ENCODE measurements around the gene PI4KB. TPM values are rescaled to one million over a fixed set of nuclear protein-coding genes. Genes with fewer than 3 reads are reported as not detected.
A peak's percentile ranks its signal among the peaks of the same experiment; 100 is the strongest.

PI4KB gene
- polyA plus RNA-seq, 1 of the 3 experiments (the other 2 are of a cell fraction), result 62.9 TPM

DNA sequence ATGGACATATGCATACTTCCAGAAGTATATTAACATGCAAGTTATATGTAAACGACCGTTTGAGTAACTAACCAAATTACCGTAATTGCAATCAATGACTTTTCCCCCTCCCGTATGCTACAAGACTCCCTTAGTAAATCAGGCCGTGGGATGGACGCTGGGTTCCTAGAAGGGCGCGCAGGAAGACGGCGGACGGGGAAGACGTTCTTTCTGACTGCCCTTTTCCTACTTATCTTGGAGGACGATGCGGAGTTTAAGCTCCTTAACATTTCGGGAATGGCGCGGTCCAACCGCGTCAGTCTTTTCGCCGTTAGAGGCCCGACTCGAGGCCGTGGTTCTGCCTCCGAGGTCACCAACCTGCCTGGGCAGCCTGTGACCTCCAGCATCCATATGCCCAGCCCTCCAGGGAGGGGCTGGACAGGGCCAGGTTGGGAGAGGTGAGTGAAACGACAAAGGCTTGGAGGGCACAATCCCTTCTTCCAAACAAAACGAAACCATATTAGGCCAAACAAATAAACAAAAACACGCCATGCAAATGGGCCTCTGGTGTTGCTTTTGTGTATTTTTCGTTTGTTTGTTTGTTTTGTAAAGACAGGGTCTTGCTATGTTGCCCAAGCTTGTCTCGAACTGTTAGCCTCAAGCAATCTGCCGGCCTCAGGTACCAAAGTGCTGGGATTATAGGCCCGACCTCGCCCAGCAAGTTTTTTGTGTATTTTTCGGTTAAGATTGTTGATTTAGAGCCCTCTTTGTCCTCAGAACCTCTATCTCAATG, 873 bp upstream of the PI4KB start:
- Histone ChIP-seq H3K4me1 (ENCODE audit: control insufficient read depth in 1 of 2, insufficient read depth in 2 of 2, low read depth in 1 of 2, low read length in 1 of 2) (peaks cover 5 to 12% of the 10 kb centered on the region in 2 experiments; a peak in 3 of 4 replicates), H2AFZ (ENCODE audit: low read depth) (peak overlapping the region; percentile 93), H3K9me2 (no peaks in the 10 kb centered on the region), H3K9ac (peak overlapping the region; percentile 99), H3K9me3 (no peaks in the 10 kb centered on the region), H3K27ac (ENCODE audit: low read depth in 2 of 2, low read length in 1 of 2) (peak overlapping the region; percentile 92; a peak in 3 of 4 replicates), H3K4me3 (ENCODE audit: low read depth in 2 of 2, low read length in 1 of 2) (peak overlapping the region; percentile 65 to 68), H3F3A (replicated peaks; ENCODE audit: insufficient read depth) (no peaks in the 10 kb centered on the region), H3K36me3 (replicated peaks in 1 of 2; ENCODE audit: control insufficient read depth in 1 of 2, insufficient read depth in 2 of 2, low read length in 1 of 2) (peaks cover 8 to 22% of the 10 kb centered on the region in 2 experiments), H3K4me2 (peak overlapping the region; percentile 85), H4K20me1 (ENCODE audit: insufficient read depth) (no peaks in the 10 kb centered on the region), H3K27me3 (ENCODE audit: insufficient read depth) (no peaks in the 10 kb centered on the region), H3K79me2 (ENCODE audit: insufficient read depth) (peaks cover 40% of the 10 kb centered on the region)
- CTCF ChIA-PET, result interaction anchor here (0.6 to 16.4 kb wide), 5 partner anchors 10 to 222 kb away, joined by 3 to 142 read pairs (median 6); no protein-coding TSS in a partner anchor
- POLR2A ChIA-PET, result interaction anchor here (1.0 to 1.6 kb wide), 5 partner anchors 8 to 47 kb away, joined by 4 to 6 read pairs (median 4); no protein-coding TSS in a partner anchor
- WGBS (ENCODE audit: low lambda C conversion rate), result 45% methylated on average over 34 of the region's 34 CpGs
- DNase-seq, result no peak
- TF ChIP-seq FOSL2 (IDR thresholded peaks at IDR 0.05; ENCODE audit: borderline replicate concordance, low read depth) (no peak), GATA2 (CRISPR knock-in tag; IDR thresholded peaks at IDR 0.05) (no peak), TAF1 (IDR thresholded peaks at IDR 0.05; ENCODE audit: borderline replicate concordance, low read depth, low read length) (no peak), MEF2A (IDR thresholded peaks at IDR 0.05; ENCODE audit: borderline replicate concordance, low read depth) (no peak), TCF12 (IDR thresholded peaks at IDR 0.05) (no peak), TEAD4 (IDR thresholded peaks at IDR 0.05; ENCODE audit: borderline replicate concordance, insufficient read depth) (no peak)
- TF ChIP-seq, protein P1, sequence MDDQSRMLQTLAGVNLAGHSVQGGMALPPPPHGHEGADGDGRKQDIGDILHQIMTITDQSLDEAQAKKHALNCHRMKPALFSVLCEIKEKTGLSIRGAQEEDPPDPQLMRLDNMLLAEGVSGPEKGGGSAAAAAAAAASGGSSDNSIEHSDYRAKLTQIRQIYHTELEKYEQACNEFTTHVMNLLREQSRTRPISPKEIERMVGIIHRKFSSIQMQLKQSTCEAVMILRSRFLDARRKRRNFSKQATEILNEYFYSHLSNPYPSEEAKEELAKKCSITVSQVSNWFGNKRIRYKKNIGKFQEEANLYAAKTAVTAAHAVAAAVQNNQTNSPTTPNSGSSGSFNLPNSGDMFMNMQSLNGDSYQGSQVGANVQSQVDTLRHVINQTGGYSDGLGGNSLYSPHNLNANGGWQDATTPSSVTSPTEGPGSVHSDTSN (IDR thresholded peaks at IDR 0.05), result no peak
- TF ChIP-seq, protein P2, sequence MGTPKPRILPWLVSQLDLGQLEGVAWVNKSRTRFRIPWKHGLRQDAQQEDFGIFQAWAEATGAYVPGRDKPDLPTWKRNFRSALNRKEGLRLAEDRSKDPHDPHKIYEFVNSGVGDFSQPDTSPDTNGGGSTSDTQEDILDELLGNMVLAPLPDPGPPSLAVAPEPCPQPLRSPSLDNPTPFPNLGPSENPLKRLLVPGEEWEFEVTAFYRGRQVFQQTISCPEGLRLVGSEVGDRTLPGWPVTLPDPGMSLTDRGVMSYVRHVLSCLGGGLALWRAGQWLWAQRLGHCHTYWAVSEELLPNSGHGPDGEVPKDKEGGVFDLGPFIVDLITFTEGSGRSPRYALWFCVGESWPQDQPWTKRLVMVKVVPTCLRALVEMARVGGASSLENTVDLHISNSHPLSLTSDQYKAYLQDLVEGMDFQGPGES (IDR thresholded peaks at IDR 0.05; ENCODE audit: low read depth, low read length), result no peak
- TF ChIP-seq, protein P3, sequence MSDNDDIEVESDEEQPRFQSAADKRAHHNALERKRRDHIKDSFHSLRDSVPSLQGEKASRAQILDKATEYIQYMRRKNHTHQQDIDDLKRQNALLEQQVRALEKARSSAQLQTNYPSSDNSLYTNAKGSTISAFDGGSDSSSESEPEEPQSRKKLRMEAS (IDR thresholded peaks at IDR 0.05; ENCODE audit: low read depth), result no peak

DNA sequence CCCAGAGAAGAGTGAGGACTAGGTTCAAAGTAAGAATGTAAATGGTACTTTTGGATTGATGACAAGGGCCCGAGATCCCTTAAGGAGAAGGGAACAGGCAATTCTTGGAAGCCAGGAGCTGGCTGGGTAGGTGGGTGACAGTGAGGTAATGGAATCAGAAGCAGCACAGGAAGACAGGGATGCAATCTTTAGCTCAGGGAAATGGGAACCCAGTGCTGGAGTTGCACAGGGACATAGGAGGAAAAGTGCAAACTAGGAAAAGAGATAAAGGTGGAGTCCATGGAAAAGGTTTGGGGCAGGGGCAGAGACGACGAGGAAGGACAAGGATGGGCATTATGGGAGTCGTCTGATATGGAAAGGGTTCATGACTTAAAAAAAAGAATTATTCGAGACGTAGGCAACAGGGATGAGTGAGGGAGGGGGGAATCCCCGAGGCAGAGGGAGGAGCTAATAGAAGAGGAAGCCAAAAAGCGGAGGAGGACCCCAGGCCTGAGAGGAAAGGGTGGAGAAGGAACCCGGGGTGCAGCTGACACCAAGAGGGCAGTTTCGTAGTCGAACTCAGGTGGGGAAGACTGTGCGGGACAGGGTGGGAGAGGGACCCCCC, 495 bp downstream of the PI4KB start:
- H3F3A ChIP-seq (replicated peaks; ENCODE audit: insufficient read depth), result no peaks in the 10 kb centered on the region
- H3K27ac ChIP-seq (ENCODE audit: low read depth in 2 of 2, low read length in 1 of 2), result peak overlapping the region; percentile 92; a peak in 3 of 4 replicates
- CTCF ChIA-PET, result interaction anchor here (0.8 to 16.4 kb wide), 5 partner anchors 11 to 45 kb away, joined by 3 to 142 read pairs (median 6); no protein-coding TSS in a partner anchor
- peaks cover 51% of the 10 kb centered on the region for H3K79me2 ChIP-seq (ENCODE audit: insufficient read depth)
- H4K20me1 ChIP-seq (ENCODE audit: insufficient read depth), result no peaks in the 10 kb centered on the region
- H2AFZ ChIP-seq (ENCODE audit: low read depth), result peak overlapping the region; percentile 76
- peak overlapping the region; percentile 85 for H3K4me2 ChIP-seq
- no peaks in the 10 kb centered on the region for H3K9me2 ChIP-seq
- H3K4me1 ChIP-seq (ENCODE audit: control insufficient read depth in 1 of 2, insufficient read depth in 2 of 2, low read depth in 1 of 2, low read length in 1 of 2), result peaks cover 5 to 12% of the 10 kb centered on the region in 2 experiments; a peak in 3 of 4 replicates
- 1% methylated on average over 12 of the region's 12 CpGs for WGBS (ENCODE audit: low lambda C conversion rate)
- H3K27me3 ChIP-seq (ENCODE audit: insufficient read depth), result no peaks in the 10 kb centered on the region
- H3K36me3 ChIP-seq (replicated peaks in 1 of 2; ENCODE audit: control insufficient read depth in 1 of 2, insufficient read depth in 2 of 2, low read length in 1 of 2), result peaks cover 18 to 34% of the 10 kb centered on the region in 2 experiments
- peak overlapping the region; percentile 99 for H3K9ac ChIP-seq
- peak; percentile 69 for DNase-seq
- POLR2A ChIA-PET, result interaction anchor here (1.4 to 1.6 kb wide), 3 partner anchors 12 to 16 kb away, joined by 4 to 6 read pairs (median 6); no protein-coding TSS in a partner anchor
- no peaks in the 10 kb centered on the region for H3K9me3 ChIP-seq
- peak overlapping the region; percentile 65 to 68 for H3K4me3 ChIP-seq (ENCODE audit: low read depth in 2 of 2, low read length in 1 of 2)
- TF ChIP-seq, protein P4, sequence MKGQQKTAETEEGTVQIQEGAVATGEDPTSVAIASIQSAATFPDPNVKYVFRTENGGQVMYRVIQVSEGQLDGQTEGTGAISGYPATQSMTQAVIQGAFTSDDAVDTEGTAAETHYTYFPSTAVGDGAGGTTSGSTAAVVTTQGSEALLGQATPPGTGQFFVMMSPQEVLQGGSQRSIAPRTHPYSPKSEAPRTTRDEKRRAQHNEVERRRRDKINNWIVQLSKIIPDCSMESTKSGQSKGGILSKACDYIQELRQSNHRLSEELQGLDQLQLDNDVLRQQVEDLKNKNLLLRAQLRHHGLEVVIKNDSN (IDR thresholded peaks at IDR 0.05; ENCODE audit: borderline replicate concordance, low read depth), result no peak
- TF ChIP-seq EP300 (IDR thresholded peaks at IDR 0.05; ENCODE audit: borderline replicate concordance in 1 of 2, low read depth in 1 of 2, low read length in 1 of 2) (no peak), NRF1 (IDR thresholded peaks at IDR 0.05; ENCODE audit: low read depth, low read length) (no peak), FOXJ3 (CRISPR knock-in tag; IDR thresholded peaks at IDR 0.05) (no peak), RFX5 (IDR thresholded peaks at IDR 0.05; ENCODE audit: low read length) (no peak)
- TF ChIP-seq, protein P5, sequence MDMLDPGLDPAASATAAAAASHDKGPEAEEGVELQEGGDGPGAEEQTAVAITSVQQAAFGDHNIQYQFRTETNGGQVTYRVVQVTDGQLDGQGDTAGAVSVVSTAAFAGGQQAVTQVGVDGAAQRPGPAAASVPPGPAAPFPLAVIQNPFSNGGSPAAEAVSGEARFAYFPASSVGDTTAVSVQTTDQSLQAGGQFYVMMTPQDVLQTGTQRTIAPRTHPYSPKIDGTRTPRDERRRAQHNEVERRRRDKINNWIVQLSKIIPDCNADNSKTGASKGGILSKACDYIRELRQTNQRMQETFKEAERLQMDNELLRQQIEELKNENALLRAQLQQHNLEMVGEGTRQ (IDR thresholded peaks at IDR 0.05; ENCODE audit: borderline replicate concordance, low read depth, low read length), result no peak
- TF ChIP-seq, protein P6, sequence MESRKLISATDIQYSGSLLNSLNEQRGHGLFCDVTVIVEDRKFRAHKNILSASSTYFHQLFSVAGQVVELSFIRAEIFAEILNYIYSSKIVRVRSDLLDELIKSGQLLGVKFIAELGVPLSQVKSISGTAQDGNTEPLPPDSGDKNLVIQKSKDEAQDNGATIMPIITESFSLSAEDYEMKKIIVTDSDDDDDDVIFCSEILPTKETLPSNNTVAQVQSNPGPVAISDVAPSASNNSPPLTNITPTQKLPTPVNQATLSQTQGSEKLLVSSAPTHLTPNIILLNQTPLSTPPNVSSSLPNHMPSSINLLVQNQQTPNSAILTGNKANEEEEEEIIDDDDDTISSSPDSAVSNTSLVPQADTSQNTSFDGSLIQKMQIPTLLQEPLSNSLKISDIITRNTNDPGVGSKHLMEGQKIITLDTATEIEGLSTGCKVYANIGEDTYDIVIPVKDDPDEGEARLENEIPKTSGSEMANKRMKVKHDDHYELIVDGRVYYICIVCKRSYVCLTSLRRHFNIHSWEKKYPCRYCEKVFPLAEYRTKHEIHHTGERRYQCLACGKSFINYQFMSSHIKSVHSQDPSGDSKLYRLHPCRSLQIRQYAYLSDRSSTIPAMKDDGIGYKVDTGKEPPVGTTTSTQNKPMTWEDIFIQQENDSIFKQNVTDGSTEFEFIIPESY (IDR thresholded peaks at IDR 0.05; ENCODE audit: borderline replicate concordance, low read depth), result no peak
